ENCODE data around the gene CIDEC.

DNA sequence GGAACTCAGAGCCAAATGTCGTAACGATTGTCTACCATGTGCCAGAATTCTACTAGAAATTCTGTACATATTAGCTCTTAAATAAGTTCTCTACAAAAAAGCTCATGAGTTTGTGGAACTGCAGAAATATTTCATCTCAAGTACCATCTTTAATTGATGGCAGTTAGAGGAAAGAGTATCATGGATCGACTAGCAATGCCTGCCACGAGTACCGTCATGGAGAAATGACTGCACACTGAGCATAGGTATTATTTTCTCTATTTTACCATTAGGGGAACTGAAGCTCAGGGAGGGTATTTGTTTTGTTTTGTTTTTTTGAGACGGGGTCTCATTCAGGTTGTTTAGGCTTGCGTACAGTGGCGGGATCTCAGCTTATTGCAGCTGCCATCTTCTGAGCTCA, 39.0 kb downstream of the CIDEC start:
- TF ChIP-seq, protein P1, sequence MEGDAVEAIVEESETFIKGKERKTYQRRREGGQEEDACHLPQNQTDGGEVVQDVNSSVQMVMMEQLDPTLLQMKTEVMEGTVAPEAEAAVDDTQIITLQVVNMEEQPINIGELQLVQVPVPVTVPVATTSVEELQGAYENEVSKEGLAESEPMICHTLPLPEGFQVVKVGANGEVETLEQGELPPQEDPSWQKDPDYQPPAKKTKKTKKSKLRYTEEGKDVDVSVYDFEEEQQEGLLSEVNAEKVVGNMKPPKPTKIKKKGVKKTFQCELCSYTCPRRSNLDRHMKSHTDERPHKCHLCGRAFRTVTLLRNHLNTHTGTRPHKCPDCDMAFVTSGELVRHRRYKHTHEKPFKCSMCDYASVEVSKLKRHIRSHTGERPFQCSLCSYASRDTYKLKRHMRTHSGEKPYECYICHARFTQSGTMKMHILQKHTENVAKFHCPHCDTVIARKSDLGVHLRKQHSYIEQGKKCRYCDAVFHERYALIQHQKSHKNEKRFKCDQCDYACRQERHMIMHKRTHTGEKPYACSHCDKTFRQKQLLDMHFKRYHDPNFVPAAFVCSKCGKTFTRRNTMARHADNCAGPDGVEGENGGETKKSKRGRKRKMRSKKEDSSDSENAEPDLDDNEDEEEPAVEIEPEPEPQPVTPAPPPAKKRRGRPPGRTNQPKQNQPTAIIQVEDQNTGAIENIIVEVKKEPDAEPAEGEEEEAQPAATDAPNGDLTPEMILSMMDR (IDR thresholded peaks at IDR 0.05) = no peak
- TF ChIP-seq, protein P2, sequence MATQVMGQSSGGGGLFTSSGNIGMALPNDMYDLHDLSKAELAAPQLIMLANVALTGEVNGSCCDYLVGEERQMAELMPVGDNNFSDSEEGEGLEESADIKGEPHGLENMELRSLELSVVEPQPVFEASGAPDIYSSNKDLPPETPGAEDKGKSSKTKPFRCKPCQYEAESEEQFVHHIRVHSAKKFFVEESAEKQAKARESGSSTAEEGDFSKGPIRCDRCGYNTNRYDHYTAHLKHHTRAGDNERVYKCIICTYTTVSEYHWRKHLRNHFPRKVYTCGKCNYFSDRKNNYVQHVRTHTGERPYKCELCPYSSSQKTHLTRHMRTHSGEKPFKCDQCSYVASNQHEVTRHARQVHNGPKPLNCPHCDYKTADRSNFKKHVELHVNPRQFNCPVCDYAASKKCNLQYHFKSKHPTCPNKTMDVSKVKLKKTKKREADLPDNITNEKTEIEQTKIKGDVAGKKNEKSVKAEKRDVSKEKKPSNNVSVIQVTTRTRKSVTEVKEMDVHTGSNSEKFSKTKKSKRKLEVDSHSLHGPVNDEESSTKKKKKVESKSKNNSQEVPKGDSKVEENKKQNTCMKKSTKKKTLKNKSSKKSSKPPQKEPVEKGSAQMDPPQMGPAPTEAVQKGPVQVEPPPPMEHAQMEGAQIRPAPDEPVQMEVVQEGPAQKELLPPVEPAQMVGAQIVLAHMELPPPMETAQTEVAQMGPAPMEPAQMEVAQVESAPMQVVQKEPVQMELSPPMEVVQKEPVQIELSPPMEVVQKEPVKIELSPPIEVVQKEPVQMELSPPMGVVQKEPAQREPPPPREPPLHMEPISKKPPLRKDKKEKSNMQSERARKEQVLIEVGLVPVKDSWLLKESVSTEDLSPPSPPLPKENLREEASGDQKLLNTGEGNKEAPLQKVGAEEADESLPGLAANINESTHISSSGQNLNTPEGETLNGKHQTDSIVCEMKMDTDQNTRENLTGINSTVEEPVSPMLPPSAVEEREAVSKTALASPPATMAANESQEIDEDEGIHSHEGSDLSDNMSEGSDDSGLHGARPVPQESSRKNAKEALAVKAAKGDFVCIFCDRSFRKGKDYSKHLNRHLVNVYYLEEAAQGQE (IDR thresholded peaks at IDR 0.05; ENCODE audit: insufficient read depth in 1 of 2, low read depth in 2 of 2, low read length in 1 of 2) = no peak
- TF ChIP-seq POLR2AphosphoS5 (IDR thresholded peaks at IDR 0.05; ENCODE audit: low read depth, low read length) (no peak), SIN3A (IDR thresholded peaks at IDR 0.05; ENCODE audit: borderline replicate concordance, insufficient read depth, low read depth, low read length) (no peak), TCF7L2 (IDR thresholded peaks at IDR 0.05; ENCODE audit: low read depth, low read length) (no peak)
